Fibroblast of skin of scalp (primary cell): ENCODE results near the gene SLC8B1. TPM values are rescaled to one million over a fixed set of nuclear protein-coding genes. Genes with fewer than 3 reads are reported as not detected.

Source experiments
- DNase-seq: peaks from one replicate; pipeline ENCODE4 v3.0.0-alpha.2; 2013
- polyA plus RNA-seq, 2 experiments: library from polyadenylated mRNA; unstranded; fragments of 120-200 nt; gene quantifications; one replicate each; pipeline ENCODE4 v1.2.1, GENCODE V29; 2013; ENCODE audit not compliant: insufficient read length in 2 of 2

Gene SLC8B1
- polyA plus RNA-seq (2013, experiment 1 of 2; ENCODE audit: insufficient read length), result 11.0 TPM
- polyA plus RNA-seq (2013, experiment 2 of 2; ENCODE audit: insufficient read length), result 10.2 TPM

DNA sequence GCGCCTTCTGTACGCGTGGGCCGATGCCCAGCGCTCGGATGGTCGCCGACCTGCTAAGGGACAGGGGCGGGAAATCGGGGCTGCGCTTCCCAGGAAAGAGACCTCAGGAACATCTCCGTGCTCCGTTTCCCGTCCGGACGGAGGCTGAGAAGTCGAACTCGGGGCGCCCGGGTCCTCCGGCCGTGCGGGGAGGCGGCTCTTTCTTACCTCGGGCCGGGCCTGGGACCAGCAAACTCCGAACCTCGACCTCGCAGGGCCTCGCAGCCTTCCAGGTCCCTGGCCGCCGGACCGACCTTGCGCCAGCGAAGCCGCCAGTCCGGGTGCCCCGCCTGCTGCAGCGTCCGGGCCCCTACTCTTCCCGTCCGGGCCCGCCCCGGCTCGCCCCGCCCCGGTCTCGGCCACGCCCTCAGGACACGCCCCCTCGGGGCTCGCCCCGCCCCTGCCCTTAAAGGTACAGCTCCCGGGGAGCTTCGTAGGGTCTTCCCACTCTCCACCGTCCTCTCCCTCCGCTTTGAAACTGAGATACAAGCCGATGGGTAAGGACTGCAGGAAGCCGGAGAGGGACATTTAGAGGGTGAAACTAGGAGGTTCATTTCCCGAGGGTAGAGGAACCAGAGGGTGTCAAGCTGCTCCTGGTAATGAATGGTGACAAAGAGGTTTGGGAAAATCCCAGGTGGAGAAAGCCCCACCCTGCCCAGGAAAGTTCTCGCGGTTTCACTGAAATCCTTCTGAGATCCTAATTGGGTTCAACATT lies at the start of gene SLC8B1:
SLC8B1 (minus strand) TSS at position 324 of the 754 bp plus-strand sequence. CDS start 2,231 bp downstream, outside the sequence.
- peak; percentile 77 for DNase-seq

DNA sequence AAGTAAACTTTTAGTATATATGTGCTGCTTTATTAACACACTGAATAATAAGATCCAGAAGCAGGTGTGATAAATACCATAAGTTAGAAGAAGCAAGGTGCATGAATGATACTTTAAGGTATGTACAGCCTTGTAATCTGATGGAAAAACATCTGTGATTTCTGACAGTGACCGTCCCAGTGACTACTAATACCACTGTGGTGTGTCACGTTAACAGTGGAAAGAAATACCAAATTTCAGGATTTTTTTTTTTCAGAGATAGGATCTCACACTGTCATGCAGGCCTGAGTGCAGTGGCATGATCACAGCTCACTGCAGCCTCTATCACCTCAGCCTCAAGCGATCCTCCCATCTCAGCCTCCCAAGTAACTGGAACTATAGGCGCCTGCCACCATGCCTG lies 47.3 kb upstream of the SLC8B1 start:
- DNase-seq, result no peak

DNA sequence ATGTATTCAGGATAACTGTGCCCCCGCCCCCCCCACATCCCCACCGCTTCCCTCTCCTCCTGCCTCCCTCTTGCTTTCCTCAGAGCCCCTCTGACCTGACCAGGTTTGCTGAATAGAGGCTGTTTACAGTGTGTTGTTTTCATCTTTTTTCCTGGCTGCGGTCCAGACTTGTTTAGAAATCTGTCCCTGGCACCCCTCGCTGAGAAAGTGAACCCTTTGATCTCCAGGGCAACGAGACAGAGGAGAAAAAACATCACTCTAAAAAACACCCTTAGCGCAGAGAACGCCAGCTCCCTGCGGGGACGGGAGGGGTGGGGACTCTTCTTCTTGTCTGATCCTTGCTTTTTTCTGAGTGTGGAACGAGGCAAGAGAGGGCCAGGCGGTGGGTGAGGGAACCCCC lies 46.3 kb upstream of the SLC8B1 start:
- no peak for DNase-seq

DNA sequence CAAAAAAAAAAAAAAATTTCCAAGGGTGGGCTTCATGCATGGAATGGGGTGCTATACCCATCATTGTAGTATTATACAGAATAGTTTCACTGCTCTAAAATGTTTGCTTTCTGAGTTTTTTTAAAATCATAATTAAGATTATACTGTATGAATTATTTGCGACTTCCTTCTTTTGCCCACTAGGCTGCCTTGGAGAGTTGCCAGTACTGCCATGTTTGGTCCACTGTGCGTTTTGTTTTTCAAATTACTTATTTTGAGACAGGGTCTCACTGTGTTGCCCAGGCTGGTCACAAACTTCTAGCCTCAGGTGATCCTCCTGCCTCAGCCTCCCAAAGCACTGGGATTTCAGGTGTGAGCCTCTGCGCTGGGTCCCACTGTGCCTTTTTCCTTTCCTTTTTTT lies 43.4 kb upstream of the SLC8B1 start:
- DNase-seq, result no peak

DNA sequence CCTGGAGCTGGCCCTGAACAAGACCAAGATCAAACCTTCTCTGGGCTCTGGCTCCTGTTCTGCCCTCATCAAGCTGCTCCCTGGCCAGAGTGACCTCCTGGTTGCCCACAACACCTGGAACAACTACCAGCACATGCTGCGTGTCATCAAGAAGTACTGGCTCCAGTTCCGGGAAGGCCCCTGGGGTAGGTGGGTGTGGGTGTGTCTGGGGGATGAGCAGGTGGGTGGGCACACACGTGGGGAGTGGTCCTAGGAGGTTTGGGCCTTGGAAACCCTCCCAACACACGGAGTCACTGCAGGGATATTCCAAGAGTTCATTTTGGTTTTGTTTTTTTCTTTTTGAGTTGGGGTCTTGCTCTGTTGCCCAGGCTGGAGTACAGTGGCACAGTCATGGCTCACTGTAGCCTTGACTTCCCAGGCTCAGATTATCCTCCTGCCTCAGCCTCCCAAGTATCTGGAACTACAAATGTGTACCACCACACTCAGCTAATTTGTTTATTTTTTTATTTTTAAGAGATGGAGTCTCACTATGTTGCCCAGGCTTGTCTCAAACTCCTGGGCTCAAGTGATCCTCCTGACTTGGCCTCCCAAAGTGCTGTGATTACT lies 40.0 kb upstream of the SLC8B1 start:
- no peak for DNase-seq

DNA sequence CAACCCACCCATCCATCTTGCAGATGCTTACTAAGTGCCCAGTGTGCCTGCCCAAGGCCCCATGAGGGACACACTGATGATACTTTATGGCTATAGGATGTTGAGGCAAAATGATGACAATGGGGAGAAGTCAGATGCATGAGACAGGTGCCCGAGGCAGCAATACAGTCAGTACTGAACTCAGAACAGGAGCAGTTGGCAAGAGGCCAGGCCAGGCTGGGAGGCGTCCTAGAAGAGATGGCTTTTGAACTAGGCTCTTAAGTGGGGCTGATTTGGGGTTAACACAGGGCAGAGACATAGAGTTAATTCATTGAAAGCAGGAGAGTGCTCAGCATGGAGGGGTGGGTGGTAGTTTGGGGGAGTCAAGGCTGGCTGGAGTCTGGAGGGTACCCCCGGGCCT lies 39.1 kb upstream of the SLC8B1 start:
- no peak for DNase-seq

DNA sequence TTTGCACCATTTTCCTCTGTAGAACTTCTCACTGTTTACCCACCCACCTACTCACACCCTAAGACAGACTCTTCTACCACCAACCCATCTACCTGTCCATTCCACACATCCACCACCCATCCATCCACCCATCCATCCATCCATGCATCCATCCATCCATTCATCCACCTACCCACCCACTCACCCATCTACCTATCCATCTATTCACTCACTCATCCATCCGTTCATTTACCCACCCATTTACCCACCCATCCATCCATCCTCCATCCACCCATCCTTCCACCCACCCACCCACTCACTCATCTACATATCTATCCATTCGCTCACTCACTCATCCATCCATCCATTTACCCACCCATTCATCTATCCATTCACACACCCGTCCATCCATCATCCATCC lies 38.5 kb upstream of the SLC8B1 start:
- no peak for DNase-seq

DNA sequence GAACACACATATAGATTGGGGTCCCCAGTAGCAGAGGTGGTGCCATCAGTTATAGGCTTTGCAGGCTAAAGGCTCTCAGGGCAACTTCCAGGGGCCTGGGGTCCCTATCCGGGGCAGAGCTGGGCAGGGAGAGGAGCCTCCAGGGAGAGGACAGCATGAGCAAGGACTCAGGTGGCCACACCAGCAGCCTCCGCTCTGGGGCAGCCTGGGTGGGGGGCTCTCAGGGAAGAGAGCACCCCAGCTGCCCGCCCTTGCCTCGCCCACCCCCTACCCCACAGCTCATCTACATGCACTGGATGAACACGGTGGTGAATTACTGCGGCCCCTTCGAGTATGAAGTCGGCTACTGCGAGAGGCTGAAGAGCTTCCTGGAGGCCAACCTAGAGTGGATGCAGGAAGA lies 37.5 kb upstream of the SLC8B1 start:
- no peak for DNase-seq

DNA sequence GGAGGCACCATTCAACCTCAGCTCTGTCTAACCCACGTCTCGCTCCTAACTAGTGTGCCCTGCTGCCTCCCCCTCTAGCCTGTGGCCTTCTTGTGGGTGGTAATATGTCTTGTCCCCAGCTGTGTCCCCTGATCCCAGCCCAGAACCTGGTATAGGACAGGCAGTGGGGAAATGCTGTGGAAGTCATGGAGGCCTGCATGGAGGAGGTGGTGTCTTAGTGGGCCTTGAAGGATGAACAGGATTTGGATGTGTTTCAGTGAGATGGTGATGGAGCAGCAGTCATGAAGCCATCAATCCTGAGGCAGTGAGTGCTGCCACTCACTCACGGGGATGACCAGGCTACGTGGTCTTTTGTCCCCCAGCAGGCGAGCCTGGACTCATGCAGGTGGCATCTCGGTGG lies 36.9 kb upstream of the SLC8B1 start:
- no peak for DNase-seq

DNA sequence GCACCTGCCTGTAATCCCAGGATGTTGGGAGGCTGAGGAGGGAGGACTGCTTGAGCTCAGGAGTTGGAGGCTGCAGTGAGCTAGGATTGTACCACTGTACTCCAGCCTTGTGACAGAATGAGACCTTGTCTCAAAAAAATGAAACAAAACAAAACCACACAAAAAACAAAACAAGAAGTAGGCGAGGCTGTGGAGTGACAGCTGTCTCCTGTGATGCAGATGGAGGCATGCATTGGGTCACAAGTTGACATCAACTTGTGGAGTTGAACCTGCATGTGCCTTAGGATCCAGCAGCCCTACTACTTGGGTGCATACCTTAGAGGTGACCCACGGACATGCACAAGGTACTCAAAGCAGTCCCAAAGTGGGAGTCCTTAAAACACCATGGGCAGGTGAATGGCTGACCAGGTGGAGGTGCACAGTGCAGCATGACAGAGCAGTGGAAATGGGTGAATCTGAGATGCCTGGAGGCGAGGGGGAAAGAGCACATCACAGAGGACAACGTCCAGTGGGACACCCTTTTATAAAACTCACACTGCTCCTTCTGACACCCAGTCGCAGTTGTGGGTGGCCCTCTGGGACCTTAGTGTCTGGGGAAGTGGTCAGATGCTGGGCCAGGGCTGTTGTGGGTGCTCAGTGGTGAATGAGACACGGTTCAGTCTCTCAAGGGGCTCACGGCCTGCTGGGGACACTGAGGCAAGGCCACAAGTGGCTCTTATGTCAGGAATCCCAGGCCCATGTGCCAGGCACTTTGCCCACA lies 36.2 kb upstream of the SLC8B1 start:
- DNase-seq, result no peak

DNA sequence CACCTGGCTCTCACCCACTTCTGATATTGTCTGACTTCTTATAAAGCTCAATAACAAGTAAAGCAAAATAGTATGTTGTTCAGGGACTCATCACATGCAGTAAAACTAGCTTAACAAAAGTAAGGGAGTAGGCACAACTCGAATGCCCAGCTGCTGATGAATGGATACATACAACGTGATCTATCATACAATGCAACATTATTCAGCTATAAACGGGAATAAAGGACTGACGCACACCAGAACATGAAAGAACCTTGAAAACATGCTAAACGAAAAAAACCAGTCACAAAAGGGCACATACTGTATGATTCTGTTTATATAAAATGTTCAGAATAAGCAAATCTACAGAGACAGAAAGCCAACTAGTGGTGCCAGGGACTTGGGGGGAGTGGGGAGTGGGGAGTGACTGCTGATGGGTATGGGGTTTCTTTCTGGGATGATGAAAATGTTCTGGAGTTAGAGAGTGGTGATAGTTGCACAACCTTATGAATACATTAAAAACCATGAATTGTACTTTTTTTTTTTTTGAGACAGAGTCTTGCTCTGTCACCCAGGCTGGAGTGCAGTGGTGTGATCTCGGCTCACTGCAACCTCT lies 34.6 kb upstream of the SLC8B1 start:
- DNase-seq, result no peak

DNA sequence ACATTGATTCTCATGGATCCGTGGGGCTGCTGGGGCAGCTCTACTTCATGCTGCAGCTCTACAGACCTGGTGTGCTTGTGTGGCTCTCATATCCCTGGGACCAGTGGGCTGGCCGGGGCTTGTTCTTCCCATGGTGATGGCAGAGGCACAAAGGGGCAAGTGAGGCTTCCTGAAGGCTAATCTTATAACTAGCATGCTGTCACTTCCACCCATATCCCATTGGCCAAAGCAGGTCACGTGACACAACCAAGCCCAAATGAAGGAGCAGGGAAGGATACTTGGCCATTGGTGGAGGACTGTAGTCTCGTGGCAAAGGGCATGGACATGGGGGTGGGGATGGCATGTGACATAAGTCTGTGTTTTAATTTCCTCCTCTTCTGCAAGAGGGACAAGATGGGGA lies 33.4 kb upstream of the SLC8B1 start:
- DNase-seq, result no peak

DNA sequence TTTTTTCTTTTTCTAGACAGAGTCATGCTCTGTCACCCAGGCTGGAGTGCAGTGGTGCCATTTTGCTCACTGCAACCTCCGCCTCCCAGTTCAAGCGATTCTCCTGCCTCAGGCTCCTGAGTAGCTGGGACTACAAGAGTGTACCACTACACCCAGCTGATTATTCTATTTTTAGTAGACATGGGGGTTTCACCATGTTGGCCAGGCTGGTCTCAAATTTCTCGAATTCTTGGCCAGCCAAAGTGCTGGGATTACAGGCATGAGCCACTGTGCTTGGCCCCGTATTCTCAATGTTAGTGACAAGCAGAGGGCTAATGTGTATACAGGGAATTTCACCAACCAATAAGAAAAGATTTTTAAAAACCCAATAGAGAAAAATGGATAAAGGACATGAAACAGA lies 31.9 kb upstream of the SLC8B1 start:
- DNase-seq, result peak; percentile 26

DNA sequence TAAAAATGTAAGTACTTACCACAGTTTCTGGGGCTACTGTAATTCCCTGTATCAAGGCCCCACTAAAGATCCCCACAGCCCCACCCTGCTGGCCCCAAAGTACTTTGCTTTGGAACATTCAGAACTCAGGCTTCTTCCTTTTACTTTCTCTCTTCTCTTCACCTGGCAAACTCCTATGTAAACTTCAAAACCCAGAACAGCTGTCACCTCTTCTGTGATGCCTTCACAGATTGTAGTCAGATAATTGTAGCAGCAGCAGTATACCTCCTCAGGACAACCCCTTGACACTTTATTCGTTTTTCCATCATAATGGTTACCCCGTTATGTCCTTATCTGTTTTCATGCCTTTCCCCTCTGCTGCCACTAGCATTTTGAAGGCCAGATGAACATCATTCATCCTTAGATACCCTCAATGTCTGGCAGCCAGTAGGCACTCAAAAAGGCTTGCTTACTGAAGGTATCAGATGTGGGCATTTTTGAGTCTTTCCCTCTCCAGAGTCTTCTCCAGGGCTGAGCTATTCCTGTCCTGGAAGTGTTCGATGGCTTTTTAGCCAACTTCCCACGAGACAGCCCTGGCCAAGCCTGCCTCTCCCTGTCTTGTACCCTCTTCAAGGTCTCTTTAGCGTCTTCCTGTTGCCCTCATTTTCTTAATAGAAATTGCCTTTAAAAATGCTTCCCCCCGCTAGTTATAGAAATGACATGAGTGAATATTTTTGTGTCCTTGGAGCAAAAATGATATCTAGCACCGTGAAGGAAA lies 30.9 kb upstream of the SLC8B1 start:
- no peak for DNase-seq

DNA sequence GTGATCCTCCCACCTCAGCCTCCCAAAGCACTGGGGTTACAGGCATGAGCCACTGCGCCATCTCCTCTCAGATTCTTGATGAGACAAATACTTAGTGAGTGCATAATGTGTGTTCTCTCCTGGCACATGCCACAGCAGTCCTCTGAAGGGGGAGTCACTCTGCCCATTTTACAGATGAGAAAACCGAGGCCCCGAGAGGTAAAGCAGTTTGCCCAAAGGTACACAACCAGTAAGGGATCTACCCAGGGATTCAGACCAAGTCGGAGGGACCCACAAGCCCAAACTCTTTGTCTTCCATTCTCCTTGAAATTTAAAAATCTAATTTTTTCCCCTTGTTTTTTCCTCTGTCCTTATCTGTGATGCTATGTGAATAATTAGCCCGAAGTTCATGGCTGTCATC lies 29.8 kb upstream of the SLC8B1 start:
- no peak for DNase-seq

DNA sequence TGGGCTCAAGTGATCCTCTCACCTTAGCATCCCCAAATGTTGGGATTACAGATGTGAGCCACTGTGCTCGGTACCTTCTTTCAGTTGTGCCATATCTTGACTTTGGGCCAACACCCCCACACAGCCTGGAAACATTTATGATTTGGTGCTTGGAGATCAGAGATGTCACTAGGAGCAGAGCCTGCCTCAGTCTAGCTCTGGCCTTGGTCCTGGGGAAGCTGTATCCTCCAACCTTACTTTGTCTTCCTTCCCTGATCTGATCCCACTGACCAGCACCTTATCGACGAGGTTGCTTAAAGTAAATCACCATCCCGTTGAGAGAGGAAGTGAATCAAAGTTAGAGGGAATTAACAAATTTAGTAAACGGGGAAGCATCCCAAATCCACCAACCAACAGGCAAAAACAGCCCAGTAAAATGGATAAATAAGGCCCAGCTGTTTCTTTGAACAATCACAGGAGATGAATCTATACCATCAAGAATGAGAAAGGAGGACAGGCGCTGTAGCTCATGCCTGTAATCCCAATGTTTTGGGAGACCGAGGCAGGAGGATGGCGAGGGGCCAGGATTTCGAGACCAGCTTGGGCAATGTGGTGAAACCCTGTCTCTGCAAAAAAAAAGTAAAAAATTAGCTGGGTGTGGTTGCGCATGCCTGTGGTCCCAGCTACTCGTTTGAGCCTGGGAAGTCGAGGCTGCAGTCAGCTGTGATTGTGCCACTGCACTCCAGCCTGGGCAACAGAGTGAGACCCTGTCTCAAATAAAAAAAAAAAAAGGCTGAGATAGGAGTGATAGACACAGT lies 26.9 kb upstream of the SLC8B1 start:
- DNase-seq, result no peak

DNA sequence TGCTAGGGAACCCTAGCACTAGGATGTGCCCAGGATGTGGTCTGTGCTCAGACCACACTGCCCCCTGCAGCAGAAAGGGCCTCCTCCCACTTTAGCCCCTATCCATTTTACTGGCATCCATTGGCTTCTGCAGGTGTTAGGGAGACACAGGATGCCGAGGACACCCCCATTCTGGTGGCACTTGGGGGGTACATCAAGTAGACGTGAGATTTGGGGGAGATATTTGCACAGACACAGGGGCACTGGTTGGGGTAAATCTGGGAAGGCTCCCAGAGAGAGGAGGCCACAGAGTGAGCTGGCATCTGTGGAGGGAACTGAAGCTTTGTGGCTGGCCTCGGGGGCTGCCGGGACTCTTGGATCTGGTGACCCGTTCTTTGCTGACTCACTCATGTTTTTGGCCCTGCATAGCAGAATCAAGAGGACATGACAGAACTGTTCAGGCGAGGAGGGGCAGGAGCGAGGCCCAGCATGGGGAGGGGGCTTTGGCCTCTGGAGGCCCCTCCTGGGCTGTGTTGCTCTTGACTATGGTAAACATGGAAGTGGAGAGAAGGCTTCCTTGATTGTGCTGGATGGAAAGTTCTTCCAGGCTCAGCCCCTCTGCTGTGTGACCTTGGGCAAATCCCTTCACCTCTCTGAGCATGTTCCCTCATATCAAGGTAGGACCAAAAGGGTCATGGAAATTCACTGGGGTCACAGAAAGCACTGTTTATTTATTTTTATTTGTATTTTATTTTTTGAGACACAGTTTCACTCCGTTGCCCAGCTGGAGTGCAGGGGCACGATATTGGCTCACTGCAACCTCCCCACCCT lies 25.2 kb upstream of the SLC8B1 start:
- no peak for DNase-seq

DNA sequence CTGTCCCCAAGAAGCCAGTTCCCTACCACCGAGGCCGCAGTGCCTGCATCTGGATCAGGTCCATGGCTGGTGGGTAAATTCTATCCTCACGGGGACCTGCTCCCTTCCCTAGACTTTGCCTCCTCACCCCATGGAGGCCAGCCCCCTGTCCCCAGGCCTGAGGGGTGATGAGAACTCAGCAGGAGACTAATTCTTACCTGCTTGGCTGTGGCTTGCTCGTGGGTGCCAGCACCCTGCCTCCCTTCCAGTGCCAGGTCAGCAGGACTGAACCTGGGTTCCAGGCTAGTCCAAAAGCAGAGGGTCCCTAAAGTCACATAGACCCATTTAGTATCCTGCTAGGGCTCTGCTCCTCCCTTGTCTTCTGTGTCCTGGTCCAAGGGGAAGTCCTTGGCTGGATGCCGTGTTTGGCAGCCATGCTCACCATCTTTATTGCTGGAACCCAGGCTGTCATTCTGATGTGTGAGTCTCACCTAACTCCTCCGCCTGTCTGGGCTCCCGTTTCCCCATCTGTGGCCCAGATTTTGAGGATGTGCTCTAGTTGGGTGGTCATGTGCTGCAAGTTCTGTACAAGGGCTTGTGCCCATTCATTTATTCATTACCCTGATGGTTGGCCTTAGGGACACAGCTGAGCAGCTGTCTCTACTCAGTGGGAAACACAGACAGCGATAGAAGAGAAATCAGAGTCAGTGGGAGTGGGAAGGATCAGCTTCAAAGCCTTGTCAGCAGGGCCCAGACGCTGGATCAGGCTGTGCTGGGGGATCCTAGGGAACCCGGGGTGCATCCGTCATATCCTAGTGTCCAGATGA lies 24.4 kb upstream of the SLC8B1 start:
- DNase-seq, result no peak

DNA sequence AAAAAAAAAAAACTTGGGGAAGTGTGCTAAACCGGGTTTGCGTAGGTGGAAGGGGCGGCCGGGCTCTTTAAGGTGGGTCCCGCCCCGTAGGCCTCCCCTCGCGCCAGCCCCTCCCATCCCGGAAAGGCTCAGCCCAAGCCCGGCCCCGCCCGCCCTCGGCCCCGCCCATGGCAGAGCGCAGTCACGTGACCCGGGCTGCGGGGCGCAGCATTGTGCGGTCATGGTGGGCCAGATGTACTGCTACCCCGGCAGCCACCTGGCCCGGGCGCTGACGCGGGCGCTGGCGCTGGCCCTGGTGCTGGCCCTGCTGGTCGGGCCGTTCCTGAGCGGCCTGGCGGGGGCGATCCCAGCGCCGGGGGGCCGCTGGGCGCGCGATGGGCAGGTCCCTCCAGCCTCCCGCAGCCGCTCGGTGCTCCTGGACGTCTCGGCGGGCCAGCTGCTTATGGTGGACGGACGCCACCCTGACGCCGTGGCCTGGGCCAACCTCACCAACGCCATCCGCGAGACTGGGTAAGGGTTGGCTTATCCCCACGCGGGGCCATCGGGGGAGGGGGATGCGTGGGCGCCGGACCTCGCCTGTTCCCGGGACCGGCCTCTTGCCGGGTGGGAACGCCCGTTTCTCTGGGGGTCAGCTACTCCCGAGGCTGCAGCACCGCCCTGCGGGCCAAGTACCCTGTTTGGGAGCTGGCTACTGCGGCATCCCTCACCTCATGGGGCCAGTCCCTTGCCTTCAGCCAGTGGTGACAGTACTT lies 23.6 kb upstream of the SLC8B1 start, which contains the start of gene PLBD2:
PLBD2 (plus strand) TSS at position 207 of the 752 bp plus-strand sequence; CDS start at position 221, 14 bp downstream.
- peak; percentile 93 for DNase-seq
